NCI-H226 (cell line): ENCODE results near the gene TMEM151B.
"Not testable (repeated sequence)": the region's sequence is repeated elsewhere in the genome, so short reads cannot be mapped to it uniquely, and the experiment has no call there.

Experiments used
- DNase-seq: peaks from one replicate; pipeline ENCODE4 v3.0.0-alpha.2; 2015

The TMEM151B gene

DNA sequence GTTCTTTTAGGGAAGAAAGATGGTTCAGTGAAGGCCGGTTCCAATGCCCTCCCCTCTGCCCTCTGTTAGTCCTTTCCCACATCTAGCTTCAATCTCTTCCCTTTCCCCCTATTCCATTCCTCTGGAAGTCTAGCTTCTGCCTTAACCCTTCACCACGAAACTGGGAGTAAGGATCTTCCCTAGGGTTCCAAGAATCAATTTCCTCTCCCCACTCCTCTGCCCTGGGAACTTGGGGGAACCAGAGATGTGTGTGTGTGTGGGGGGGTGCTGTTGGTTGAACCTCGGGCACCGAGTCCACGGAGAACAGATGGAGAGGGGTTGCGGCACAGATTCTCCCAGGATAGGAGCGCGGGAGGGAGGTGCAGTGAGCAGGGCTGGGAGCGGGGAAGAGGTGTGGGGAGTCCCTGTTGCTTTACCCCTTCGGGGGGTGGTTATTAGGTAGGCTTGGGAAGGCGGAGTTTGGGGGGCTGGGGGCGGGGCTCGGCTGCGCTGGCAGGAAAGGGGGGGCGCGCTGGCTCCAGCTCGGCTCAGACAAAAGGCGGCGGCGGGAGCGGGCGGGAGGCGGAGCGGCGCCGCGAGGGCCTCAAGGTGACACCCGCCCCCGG is at the start of gene TMEM151B:
TMEM151B (plus strand) TSS at position 530 of the 605 bp plus-strand sequence. CDS start 293 bp downstream, outside the sequence.
- no peak for DNase-seq

DNA sequence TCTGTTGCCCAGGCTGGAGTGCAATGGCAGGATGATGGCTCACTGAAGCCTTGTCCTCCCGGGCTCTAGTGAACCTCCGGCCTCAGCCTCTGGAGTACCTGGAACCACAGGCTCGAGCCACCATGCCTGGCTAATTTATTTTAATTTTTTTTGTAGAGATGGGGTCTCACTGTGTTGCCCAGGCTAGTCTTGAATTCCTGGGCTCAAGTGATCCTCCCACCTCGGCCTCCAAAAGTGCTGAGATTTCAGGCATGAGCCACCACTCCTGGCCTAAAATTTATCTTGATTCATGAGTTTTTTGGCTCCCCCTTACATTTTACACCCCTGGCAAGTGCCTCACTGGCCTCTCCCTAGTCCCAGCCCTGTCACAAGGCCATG is 49.3 kb upstream of the TMEM151B start:
- DNase-seq = no peak

- peak; percentile 80 for DNase-seq
These were observed 48.8 kb upstream of the TMEM151B start for GRCh38 chr6:44221291-44221960.

- no peak for DNase-seq
These were observed 48.3 kb upstream of the TMEM151B start for GRCh38 chr6:44221961-44222335.

- no peak for DNase-seq
These were observed 47.5 kb upstream of the TMEM151B start for GRCh38 chr6:44222486-44223318.

DNA sequence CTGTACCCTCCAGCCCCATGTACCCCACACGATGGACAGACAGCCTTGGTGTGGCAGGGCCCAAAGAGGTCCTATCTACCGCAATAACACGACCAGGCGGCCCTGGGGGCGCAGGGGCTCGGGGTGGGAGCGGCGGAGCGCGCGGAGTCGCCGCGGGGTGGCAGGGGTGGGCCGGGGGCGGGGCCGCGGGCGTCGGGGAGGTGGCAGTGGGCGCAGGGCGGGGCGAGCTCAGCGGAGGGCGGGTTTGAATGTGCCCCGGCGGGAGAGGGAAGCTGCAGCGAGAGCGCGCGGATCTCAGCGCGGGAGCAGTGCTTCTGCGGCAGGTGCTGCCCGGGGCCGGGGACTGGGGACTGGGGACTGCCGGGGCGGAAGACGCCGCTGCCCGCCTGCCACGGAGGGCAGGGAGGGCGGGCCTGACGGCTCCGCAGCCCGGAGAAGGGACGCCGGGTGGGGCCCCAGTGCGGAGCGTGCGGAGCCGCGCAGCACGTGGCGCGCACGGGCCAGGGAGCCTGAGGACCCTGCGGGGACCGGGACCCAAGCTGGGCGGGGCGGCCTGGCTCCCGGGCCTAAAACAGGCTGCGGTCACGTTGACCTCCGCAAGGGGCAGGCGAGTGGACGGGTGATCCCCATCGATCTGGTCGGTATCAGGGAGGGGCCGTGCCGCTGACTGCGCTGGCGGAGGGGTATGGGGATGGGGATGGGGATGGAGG is 46.8 kb upstream of the TMEM151B start, which contains the start of gene SLC29A1:
SLC29A1 (plus strand) TSS at position 277 of the 710 bp plus-strand sequence. CDS start 3,719 bp downstream, outside the sequence.
- peak; percentile 45 for DNase-seq

DNA sequence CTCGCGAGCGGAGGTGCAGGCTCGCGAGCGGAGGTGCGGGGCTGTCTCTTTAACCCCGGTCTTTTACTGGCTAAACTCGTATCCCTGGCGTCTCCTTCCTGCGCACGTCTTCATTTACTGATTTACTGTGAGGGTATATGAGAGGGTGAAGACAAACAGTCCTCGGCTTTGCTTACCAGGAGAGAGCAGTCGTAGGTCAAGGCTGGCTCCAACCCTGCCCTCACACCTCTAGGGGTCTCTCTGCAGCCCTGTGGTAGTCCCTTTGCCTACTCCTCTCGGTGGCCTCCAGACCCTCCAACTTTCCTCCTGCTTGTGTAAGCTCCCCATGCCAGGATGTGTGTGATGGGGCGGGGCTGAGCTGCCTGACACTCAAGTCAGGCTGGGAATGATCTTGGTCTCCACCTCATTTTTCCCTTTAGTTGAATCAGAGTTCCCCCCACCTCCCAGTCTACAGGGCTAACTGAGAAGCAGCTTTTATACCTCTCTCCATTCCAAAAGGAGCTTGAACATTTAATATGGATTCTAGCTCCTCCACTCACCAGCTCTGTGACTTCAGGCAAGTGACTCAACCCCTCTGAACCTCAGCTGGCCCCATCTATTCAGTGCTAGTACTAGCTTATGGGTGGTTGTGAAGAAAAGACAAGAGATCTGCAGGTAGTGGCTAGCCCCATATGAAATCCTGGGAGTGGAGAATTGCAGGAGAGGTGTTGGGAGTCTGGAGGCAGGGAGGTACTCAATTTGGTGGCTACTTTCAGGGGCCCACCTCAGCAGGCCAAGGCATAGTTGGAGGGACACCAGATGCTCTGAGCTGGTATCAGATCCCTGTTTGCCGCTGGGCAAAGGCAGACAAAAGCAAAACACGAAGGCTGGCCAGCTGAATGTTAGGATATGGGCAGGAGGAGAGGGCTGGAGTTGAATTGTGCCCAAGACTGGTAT is 46.0 kb upstream of the TMEM151B start:
- DNase-seq = no peak

GRCh38 chr6:44224965-44225305 is 45.3 kb upstream of the TMEM151B start:
- no peak for DNase-seq

- no peak for DNase-seq
These were observed 44.5 kb upstream of the TMEM151B start for GRCh38 chr6:44225579-44226325.

- no peak for DNase-seq
These were observed 43.7 kb upstream of the TMEM151B start for GRCh38 chr6:44226368-44227147.

- no peak for DNase-seq
These were observed 43.0 kb upstream of the TMEM151B start for GRCh38 chr6:44227148-44227793.

GRCh38 chr6:44228031-44228430 is 42.2 kb upstream of the TMEM151B start:
- DNase-seq = no peak

GRCh38 chr6:44228433-44228832 is 41.8 kb upstream of the TMEM151B start:
- DNase-seq = no peak

GRCh38 chr6:44228836-44229235 is 41.4 kb upstream of the TMEM151B start:
- DNase-seq = no peak

DNA sequence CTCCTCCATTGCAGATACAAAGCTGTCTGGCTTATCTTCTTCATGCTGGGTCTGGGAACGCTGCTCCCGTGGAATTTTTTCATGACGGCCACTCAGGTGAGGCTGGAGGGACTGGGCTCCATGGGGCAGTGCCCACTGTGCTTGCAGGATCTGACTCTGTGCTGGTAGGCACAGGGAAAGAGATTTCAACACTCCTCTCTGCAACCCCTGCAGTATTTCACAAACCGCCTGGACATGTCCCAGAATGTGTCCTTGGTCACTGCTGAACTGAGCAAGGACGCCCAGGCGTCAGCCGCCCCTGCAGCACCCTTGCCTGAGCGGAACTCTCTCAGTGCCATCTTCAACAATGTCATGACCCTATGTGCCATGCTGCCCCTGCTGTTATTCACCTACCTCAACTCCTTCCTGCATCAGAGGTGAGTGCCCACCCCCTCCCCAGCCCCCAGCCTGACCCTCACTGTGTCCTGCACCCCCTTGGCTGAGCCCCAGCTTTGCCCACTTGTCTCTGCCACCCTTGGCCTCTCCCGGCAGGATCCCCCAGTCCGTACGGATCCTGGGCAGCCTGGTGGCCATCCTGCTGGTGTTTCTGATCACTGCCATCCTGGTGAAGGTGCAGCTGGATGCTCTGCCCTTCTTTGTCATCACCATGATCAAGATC is 40.7 kb upstream of the TMEM151B start:
- DNase-seq = no peak

DNA sequence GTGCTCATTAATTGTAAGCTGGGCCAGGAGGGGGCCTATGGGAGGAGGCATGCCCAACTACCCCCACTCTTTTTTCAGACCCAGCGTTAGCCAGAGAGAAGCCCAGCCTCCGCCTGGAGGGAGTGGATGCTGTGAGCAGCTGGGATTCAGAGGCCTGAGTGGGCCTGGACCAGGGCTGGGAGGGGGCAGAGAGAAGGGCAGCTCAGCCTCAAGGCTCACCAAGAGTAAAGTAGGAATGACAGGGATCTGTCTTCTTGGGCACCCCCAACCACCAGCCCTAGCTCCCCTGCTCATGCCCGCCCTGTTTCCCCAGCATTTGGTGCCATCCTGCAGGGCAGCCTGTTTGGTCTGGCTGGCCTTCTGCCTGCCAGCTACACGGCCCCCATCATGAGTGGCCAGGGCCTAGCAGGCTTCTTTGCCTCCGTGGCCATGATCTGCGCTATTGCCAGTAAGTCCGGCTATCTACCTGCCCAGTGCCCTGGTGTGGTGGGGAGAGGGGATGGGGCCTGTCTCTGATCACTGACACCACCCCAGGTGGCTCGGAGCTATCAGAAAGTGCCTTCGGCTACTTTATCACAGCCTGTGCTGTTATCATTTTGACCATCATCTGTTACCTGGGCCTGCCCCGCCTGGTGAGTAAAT is 40.1 kb upstream of the TMEM151B start:
- no peak for DNase-seq

DNA sequence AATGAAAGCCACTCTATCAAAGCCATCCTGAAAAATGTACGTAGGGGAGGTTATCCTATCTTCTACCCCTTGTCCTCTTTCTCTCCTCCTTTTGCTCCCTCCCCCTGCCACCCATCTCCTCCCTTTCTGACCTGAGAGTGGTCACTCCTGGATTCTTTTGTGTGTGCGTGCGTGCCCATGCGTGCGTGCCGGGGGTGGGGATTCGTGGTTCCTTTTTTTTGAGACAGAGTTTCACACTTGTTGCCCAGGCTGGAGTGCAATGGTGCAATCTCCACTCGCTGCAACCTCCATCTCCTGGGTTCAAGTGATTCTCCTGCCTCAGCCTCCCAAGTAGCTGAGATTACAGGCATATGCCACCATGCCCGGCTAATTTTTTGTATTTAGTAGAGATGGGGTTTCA is 38.8 kb upstream of the TMEM151B start:
- DNase-seq = not testable (repeated sequence)

DNA sequence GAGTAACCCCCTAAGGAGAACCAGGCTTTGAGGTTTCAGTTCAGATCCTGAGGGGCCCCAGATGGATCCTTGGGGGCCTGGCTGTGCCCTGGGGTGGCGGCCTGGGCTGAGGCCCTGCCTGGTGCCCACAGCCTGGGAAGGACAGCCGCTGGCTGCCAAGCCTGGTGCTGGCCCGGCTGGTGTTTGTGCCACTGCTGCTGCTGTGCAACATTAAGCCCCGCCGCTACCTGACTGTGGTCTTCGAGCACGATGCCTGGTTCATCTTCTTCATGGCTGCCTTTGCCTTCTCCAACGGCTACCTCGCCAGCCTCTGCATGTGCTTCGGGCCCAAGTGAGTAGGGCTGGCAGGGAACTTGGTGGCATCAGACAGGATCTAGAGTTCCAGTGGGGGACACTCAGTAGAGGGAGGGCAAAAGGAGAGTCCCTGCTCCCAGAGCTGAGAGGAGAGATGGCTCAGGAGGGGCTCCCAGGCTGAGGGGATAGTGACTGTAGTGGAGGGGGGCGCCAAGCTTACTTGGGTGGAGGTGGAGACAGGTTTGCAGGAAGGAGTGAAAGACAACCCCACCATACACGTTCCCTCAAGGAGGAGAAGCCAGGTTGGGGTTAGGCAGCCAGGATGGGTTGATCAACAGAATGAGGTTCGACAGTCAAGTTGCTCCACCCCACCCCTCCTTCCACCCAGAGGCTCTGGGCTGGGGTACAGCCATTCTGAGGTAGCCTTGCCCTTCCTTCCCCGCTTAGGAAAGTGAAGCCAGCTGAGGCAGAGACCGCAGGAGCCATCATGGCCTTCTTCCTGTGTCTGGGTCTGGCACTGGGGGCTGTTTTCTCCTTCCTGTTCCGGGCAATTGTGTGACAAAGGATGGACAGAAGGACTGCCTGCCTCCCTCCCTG is 37.3 kb upstream of the TMEM151B start:
- DNase-seq = no peak
